Endothelial cell of umbilical vein (primary cell): ENCODE data around the gene TOMM40L. TPM values are rescaled to one million over a fixed set of nuclear protein-coding genes. Genes with fewer than 3 reads are reported as not detected.

Experiments used
- BruUV-seq: library from RNA; stranded (reverse); fragments of 400-500 nt; replicated peaks from 2 replicates; lab custom pipeline; 2021; lab: Mats Ljungman, UMichigan
- CTCF ChIA-PET: fragments of 300-600, 350-600 bp; sonication (Branson Sonifier 250); formaldehyde crosslinking; loops from one replicate; lab custom pipeline; 2021; ENCODE audit warnings: antibody characterized with exemption, inconsistent platforms; lab: Charles Lee
- POLR2A ChIA-PET: fragments of 300-600, 350-600 bp; sonication (Branson Sonifier 250); formaldehyde crosslinking; loops from one replicate; lab custom pipeline; 2021; ENCODE audit warnings: antibody characterized with exemption, inconsistent platforms; lab: Charles Lee
- DNase-seq: peaks from one replicate; pipeline ENCODE4 v3.0.0-alpha.2; 2011; ENCODE audit warnings: low read depth, low spot score
- FAIRE-seq: peaks from 2 replicates; lab custom pipeline; 2011; peaks lifted over from hg19 to GRCh38; lab: Jason Lieb, UNC
- H2AFZ ChIP-seq: 2 replicates; pipeline ENCODE4 v1.6.0; 2012; ENCODE audit warnings: low read depth, low read length, control low read depth, inconsistent platforms
- H3K27ac ChIP-seq: 2 replicates; pipeline ENCODE4 v1.5.1; 2011; ENCODE audit warnings: low read depth, mild to moderate bottlenecking, control low read depth, low read length, moderate library complexity; ENCODE audit not compliant: insufficient read depth
- H3K27me3 ChIP-seq, 2 experiments: 2 replicates each; pipeline versions ENCODE4 v1.6.0 to v1.6.1; 2011; ENCODE audit warnings: low read length in 2 of 2, mixed read lengths in 1 of 2; ENCODE audit not compliant: control insufficient read depth in 2 of 2, insufficient read depth in 2 of 2
- H3K36me3 ChIP-seq, 2 experiments: 2 replicates in 1 of 2; 3 replicates in 1 of 2; pipeline ENCODE4 v1.5.1; 2011; ENCODE audit warnings: low read length in 2 of 2, mild to moderate bottlenecking in 1 of 2, moderate library complexity in 1 of 2; ENCODE audit not compliant: control insufficient read depth in 2 of 2, insufficient read depth in 2 of 2; ENCODE audit errors: extremely low read depth in 1 of 2
- H3K4me1 ChIP-seq: 3 replicates; pipeline ENCODE4 v1.5.1; 2011; ENCODE audit warnings: mild to moderate bottlenecking, low read length; ENCODE audit not compliant: control insufficient read depth, insufficient read depth; ENCODE audit errors: extremely low read depth
- H3K4me2 ChIP-seq: 2 replicates; pipeline ENCODE4 v1.6.1; 2011; ENCODE audit warnings: low read length, control low read depth, mixed read lengths; ENCODE audit not compliant: insufficient read depth
- H3K4me3 ChIP-seq, 3 experiments: fragments of 200-600 bp in 1 of 3; sonication (generic), shearing (Covaris generic) in 1 of 3; replicated peaks in 1 of 3; 2 replicates each; pipeline ENCODE4 v1.5.1; 2011 to 2016; ENCODE audit warnings: control low read depth in 3 of 3, low read length in 3 of 3, mild to moderate bottlenecking in 2 of 3, inconsistent platforms in 1 of 3, low read depth in 1 of 3, moderate library complexity in 1 of 3; ENCODE audit not compliant: insufficient read depth in 1 of 3
- H3K79me2 ChIP-seq: 2 replicates; pipeline ENCODE4 v1.6.0; 2012; ENCODE audit warnings: low read length, inconsistent platforms; ENCODE audit not compliant: control insufficient read depth, insufficient read depth
- H3K9ac ChIP-seq: replicated peaks from 2 replicates; pipeline ENCODE3; 2011; ENCODE audit warnings: low read length, control low read depth; ENCODE audit not compliant: insufficient read depth; ENCODE audit errors: extremely low read depth
- H3K9me1 ChIP-seq: replicated peaks from 3 replicates; pipeline ENCODE4 v1.6.0; 2011; ENCODE audit warnings: mild to moderate bottlenecking, low read length; ENCODE audit not compliant: control insufficient read depth, insufficient read depth; ENCODE audit errors: extremely low read depth
- H3K9me3 ChIP-seq: replicated peaks from 2 replicates; pipeline ENCODE4 v1.5.1; 2012; ENCODE audit warnings: low read length, inconsistent platforms; ENCODE audit not compliant: control insufficient read depth, insufficient read depth
- H4K20me1 ChIP-seq: replicated peaks from 2 replicates; pipeline ENCODE3; 2011; ENCODE audit warnings: mild to moderate bottlenecking, low read length; ENCODE audit not compliant: control insufficient read depth, insufficient read depth; ENCODE audit errors: extremely low read depth
- EZH2 ChIP-seq: IDR thresholded peaks from 2 replicates; pipeline ENCODE4 v1.6.1; 2012; ENCODE audit warnings: borderline replicate concordance, low read depth, mild to moderate bottlenecking, moderate library complexity, low read length, inconsistent platforms; ENCODE audit not compliant: severe bottlenecking
- FOS ChIP-seq: IDR thresholded peaks from 2 replicates; pipeline ENCODE4 v1.6.1; 2011; ENCODE audit warnings: mild to moderate bottlenecking, low read length, moderate library complexity, borderline replicate concordance; ENCODE audit not compliant: insufficient read depth
- GATA2 ChIP-seq: IDR thresholded peaks from 2 replicates; pipeline ENCODE4 v1.7.0; 2011; ENCODE audit warnings: low read depth, mild to moderate bottlenecking, moderate library complexity, mixed read lengths, low read length; ENCODE audit not compliant: insufficient read length, insufficient read depth
- JUN ChIP-seq: IDR thresholded peaks from 2 replicates; pipeline ENCODE4 v1.6.1; 2011; ENCODE audit warnings: borderline replicate concordance, low read depth; ENCODE audit not compliant: insufficient read length, insufficient read depth
- MYC ChIP-seq: IDR thresholded peaks from one replicate; pipeline ENCODE4 v1.6.1; 2011; ENCODE audit warnings: mild to moderate bottlenecking, low read depth, low read length
- POLR2AphosphoS5 ChIP-seq: IDR thresholded peaks from 2 replicates; pipeline ENCODE4 v1.6.1; 2012; ENCODE audit warnings: low read depth, mild to moderate bottlenecking, control low read depth, low read length, moderate library complexity; ENCODE audit not compliant: insufficient read depth
- dilution Hi-C: fragments of 300-500 bp; cut with MboI; formaldehyde crosslinking; loops from one replicate; pipeline ENCODE4 v1.15.0; 2019; ENCODE audit warnings: low sequenced_read_pairs; ENCODE audit not compliant: extremely low pct_ligation_motif_present
- intact Hi-C: fragments of 100-400 bp; cut with micrococcal nuclease; formaldehyde crosslinking; loops from one replicate; pipeline ENCODE4 v1.10.0; 2022
- polyA plus RNA-seq, 4 experiments: library from polyadenylated mRNA; depleted of rRNA in 3 of 4; stranded (reverse) in 3 of 4; unstranded in 1 of 4; fragments of >200 nt; gene quantifications; 2 replicates each; pipeline versions ENCODE4 v1.2.1 to v1.2.3, GENCODE V29; 2011 to 2012; ENCODE audit warnings: missing spikeins in 1 of 4
- total RNA-seq: library from RNA; stranded (reverse); gene quantifications from 2 replicates; pipeline ENCODE4 v1.2.3, GENCODE V29; 2021
- TF ChIP-seq, protein P1 (sequence below), 2 donors: IDR thresholded peaks; 1 replicate in 1 of 2; 2 replicates in 1 of 2; pipeline ENCODE4 v1.5.1; 2011; ENCODE audit warnings: low read length in 2 of 2, mild to moderate bottlenecking in 2 of 2, moderate library complexity in 2 of 2, control low read depth in 1 of 2, inconsistent platforms in 1 of 2, low read depth in 1 of 2; ENCODE audit not compliant: insufficient read depth in 1 of 2; ENCODE audit errors: extremely low read depth in 1 of 2

TOMM40L gene
- total and polyA plus RNA-seq, 2 donors (not counting 3 experiments of a cell fraction or from before 2014, with no cell fraction given): 18.6 to 18.7 TPM

DNA sequence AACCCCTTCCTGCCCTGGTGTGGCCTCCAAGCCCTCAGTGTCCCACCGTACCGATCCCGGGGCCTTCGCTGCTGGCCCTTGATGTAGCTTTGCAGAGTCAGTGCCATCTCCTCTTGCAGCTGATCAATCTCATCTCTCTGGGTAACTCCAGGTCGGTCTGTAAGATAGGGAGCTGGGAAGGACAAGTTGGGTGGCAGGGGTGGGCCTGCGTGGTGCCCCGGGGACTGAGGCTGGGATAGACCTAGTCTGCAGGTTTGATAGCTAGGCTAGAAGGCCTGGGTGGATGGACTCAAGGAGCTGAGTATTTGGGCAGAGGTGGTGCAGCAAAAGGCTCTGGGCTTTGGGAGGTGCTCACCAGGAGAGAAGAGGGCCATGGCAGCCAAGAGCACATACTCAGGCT, 4.9 kb downstream of the TOMM40L start:
- dilution Hi-C loops (no loop called here), intact Hi-C loops (no loop called here)
- FAIRE-seq: no peak

More for the DNA sequence above, 4.9 kb downstream of the TOMM40L start:
- Histone ChIP-seq H3K9ac (no peak overlapping the region), H3K27me3 (peaks cover 0 to 2% of the 10 kb centered on the region in 2 experiments), H3K9me3 (no peaks in the 10 kb centered on the region), H4K20me1 (no peaks in the 10 kb centered on the region), H3K36me3 (peaks cover 10% of the 10 kb centered on the region in 2 experiments), H2AFZ (no peak overlapping the region), H3K4me3 (no peak overlapping the region), H3K27ac (no peak overlapping the region), H3K4me2 (no peak overlapping the region), H3K79me2 (no peaks in the 10 kb centered on the region), H3K4me1 (peaks cover 18% of the 10 kb centered on the region), H3K9me1 (no peaks in the 10 kb centered on the region)
- BruUV-seq: no TSS peak
- ChIA-PET POLR2A (no interaction called here), CTCF (interaction anchor here (1.8 to 6.9 kb wide), 5 partner anchors 10 to 152 kb away, joined by 5 to 156 read pairs (median 39); partner anchors contain the start of gene CFAP126)
- no peak for DNase-seq
- TF ChIP-seq JUN (no peak), GATA2 (no peak), MYC (no peak), EZH2 (no peak), FOS (no peak), POLR2AphosphoS5 (no peak)
- TF ChIP-seq, protein P1, sequence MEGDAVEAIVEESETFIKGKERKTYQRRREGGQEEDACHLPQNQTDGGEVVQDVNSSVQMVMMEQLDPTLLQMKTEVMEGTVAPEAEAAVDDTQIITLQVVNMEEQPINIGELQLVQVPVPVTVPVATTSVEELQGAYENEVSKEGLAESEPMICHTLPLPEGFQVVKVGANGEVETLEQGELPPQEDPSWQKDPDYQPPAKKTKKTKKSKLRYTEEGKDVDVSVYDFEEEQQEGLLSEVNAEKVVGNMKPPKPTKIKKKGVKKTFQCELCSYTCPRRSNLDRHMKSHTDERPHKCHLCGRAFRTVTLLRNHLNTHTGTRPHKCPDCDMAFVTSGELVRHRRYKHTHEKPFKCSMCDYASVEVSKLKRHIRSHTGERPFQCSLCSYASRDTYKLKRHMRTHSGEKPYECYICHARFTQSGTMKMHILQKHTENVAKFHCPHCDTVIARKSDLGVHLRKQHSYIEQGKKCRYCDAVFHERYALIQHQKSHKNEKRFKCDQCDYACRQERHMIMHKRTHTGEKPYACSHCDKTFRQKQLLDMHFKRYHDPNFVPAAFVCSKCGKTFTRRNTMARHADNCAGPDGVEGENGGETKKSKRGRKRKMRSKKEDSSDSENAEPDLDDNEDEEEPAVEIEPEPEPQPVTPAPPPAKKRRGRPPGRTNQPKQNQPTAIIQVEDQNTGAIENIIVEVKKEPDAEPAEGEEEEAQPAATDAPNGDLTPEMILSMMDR (IDR thresholded peaks at IDR 0.05; ENCODE audit: extremely low read depth in 1 of 2, insufficient read depth in 1 of 2, low read depth in 1 of 2, low read length in 2 of 2): no peak
